CD14-positive monocyte (primary cell): ENCODE measurements around the gene EGFL6. TPM values are rescaled to one million over a fixed set of nuclear protein-coding genes. Genes with fewer than 3 reads are reported as not detected.
"Not testable (repeated sequence)": the region's sequence is repeated elsewhere in the genome, so short reads cannot be mapped to it uniquely, and the experiment has no call there.

Experiments
- DNase-seq, 3 donors: peaks; one replicate each; pipeline ENCODE4 v3.0.0-alpha.2; 2011 to 2022
- H2AFZ ChIP-seq: 2 replicates; pipeline ENCODE4 v1.6.0; 2012; ENCODE audit warnings: mild to moderate bottlenecking, low read depth, low read length, inconsistent platforms; ENCODE audit not compliant: insufficient read depth, poor library complexity, severe bottlenecking
- H3K27ac ChIP-seq, 2 donors: 1 replicate in 1 of 2; 2 replicates in 1 of 2; pipeline ENCODE4 v1.5.1; 2012 to 2013; ENCODE audit warnings: low read length in 2 of 2, control low read depth in 1 of 2, inconsistent platforms in 1 of 2, low read depth in 1 of 2, mild to moderate bottlenecking in 1 of 2
- H3K27me3 ChIP-seq, 2 donors: one replicate each; pipeline versions ENCODE4 v1.6.0 to v1.6.1; 2011 to 2013; ENCODE audit warnings: low read length in 2 of 2; ENCODE audit not compliant: control insufficient read depth in 2 of 2, insufficient read depth in 2 of 2
- H3K36me3 ChIP-seq, 2 donors: replicated peaks in 1 of 2; 1 replicate in 1 of 2; 2 replicates in 1 of 2; pipeline versions ENCODE4 v1.5.1 to v1.6.1; 2012 to 2013; ENCODE audit warnings: low read length in 2 of 2, control low read depth in 1 of 2, inconsistent platforms in 1 of 2, mild to moderate bottlenecking in 1 of 2; ENCODE audit not compliant: insufficient read depth in 2 of 2, control insufficient read depth in 1 of 2
- H3K4me1 ChIP-seq, 2 donors: 1 replicate in 1 of 2; 2 replicates in 1 of 2; pipeline versions ENCODE4 v1.5.1 to v1.6.1; 2012 to 2013; ENCODE audit warnings: low read length in 2 of 2, control low read depth in 1 of 2, inconsistent platforms in 1 of 2, mild to moderate bottlenecking in 1 of 2, moderate library complexity in 1 of 2; ENCODE audit not compliant: insufficient read depth in 2 of 2, control insufficient read depth in 1 of 2
- H3K4me2 ChIP-seq: replicated peaks from 2 replicates; pipeline ENCODE3; 2012; ENCODE audit warnings: low read length, moderate library complexity, mild to moderate bottlenecking; ENCODE audit not compliant: poor library complexity, severe bottlenecking; ENCODE audit errors: extremely low read depth
- H3K4me3 ChIP-seq, 3 experiments: fragments of 200-600 bp in 1 of 3; sonication (generic) in 1 of 3; replicated peaks in 1 of 3; 1 replicate in 2 of 3; 2 replicates in 1 of 3; pipeline ENCODE4 v1.5.1; 2011 to 2013; ENCODE audit warnings: low read length in 3 of 3, mild to moderate bottlenecking in 3 of 3, control low read depth in 2 of 3, low read depth in 2 of 3, inconsistent platforms in 1 of 3, moderate library complexity in 1 of 3
- H3K79me2 ChIP-seq: 2 replicates; pipeline ENCODE4 v1.6.0; 2012; ENCODE audit warnings: mild to moderate bottlenecking, control low read depth, inconsistent platforms, low read length, moderate library complexity; ENCODE audit not compliant: insufficient read depth
- H3K9ac ChIP-seq: 2 replicates; pipeline ENCODE4 v1.6.0; 2017; ENCODE audit warnings: low read length, mild to moderate bottlenecking; ENCODE audit not compliant: insufficient read depth, poor library complexity, severe bottlenecking
- H3K9me3 ChIP-seq, 2 donors: replicated peaks in 1 of 2; 1 replicate in 1 of 2; 2 replicates in 1 of 2; pipeline versions ENCODE4 v1.5.1 to v1.6.1; 2012 to 2013; ENCODE audit warnings: low read length in 2 of 2, control low read depth in 1 of 2; ENCODE audit not compliant: control insufficient read depth in 1 of 2, insufficient read depth in 1 of 2
- H4K20me1 ChIP-seq: 2 replicates; pipeline ENCODE4 v1.6.0; 2012; ENCODE audit warnings: mild to moderate bottlenecking, low read length, control low read depth, moderate library complexity; ENCODE audit not compliant: insufficient read depth
- H3K27ac Mint-ChIP-seq, 7 donors: one replicate each; pipeline ENCODE4 v1.8.0; 2020; ENCODE audit warnings: mild to moderate bottlenecking in 7 of 7, mixed read lengths in 7 of 7, moderate library complexity in 6 of 7, inconsistent platforms in 2 of 7
- H3K27me3 Mint-ChIP-seq, 3 donors: one replicate each; pipeline ENCODE4 v1.8.0; 2021 to 2022; ENCODE audit warnings: low read depth in 3 of 3, mild to moderate bottlenecking in 3 of 3, mixed read lengths in 3 of 3, moderate library complexity in 3 of 3, inconsistent platforms in 1 of 3
- H3K36me3 Mint-ChIP-seq, 2 donors: one replicate each; pipeline ENCODE4 v1.8.0; 2020; ENCODE audit warnings: mixed read lengths in 2 of 2, inconsistent platforms in 1 of 2, mild to moderate bottlenecking in 1 of 2
- H3K4me1 Mint-ChIP-seq: one replicate; pipeline ENCODE4 v1.8.0; 2020; ENCODE audit warnings: mild to moderate bottlenecking, mixed read lengths
- H3K4me3 Mint-ChIP-seq, 2 donors: one replicate each; pipeline ENCODE4 v1.8.0; 2020; ENCODE audit warnings: mild to moderate bottlenecking in 2 of 2, mixed read lengths in 2 of 2, moderate library complexity in 1 of 2
- H3K9me3 Mint-ChIP-seq, 7 donors: one replicate each; pipeline ENCODE4 v1.8.0; 2020 to 2022; ENCODE audit warnings: mixed read lengths in 7 of 7, mild to moderate bottlenecking in 6 of 7, moderate library complexity in 6 of 7, inconsistent platforms in 2 of 7
- CTCF ChIP-seq: fragments of 200-600 bp; IDR thresholded peaks from one replicate; pipeline ENCODE4 v1.8.0; 2022; ENCODE audit warnings: antibody characterized with exemption, mild to moderate bottlenecking
- WGBS: methylation state at CpG from one replicate; pipeline ENCODE4 v1.1.5; 2013; ENCODE audit warnings: missing lambda C conversion rate; ENCODE audit not compliant: insufficient coverage; 5-methylcytosine and 5-hydroxymethylcytosine counted together
- intact Hi-C, 2 donors: fragments of 100-400 bp; cut with micrococcal nuclease; formaldehyde crosslinking; loops; one replicate each; pipeline versions ENCODE4 v1.15.0 to v1.15.1; 2023
- polyA plus RNA-seq, 3 donors: library from polyadenylated mRNA; depleted of rRNA in 1 of 3; unstranded in 2 of 3; stranded (reverse) in 1 of 3; fragments of 300-500 nt in 2 of 3; fragments of >200 nt in 1 of 3; fragmentation: Illumina TruSeq in 2 of 3; gene quantifications; 1 replicate in 2 of 3; 2 replicates in 1 of 3; pipeline ENCODE4 v1.2.3, GENCODE V29; 2012 to 2021

The EGFL6 gene
- polyA plus RNA-seq, 3 donors = not detected

- H3K4me2 ChIP-seq = no peak overlapping the region
- Mint-ChIP-seq H3K27me3 (peaks cover 0 to 25% (median 0%) of the 10 kb centered on the region in 3 donors), H3K36me3 (no peaks in the 10 kb centered on the region), H3K9me3 (peaks cover 2 to 21% (median 12%) of the 10 kb centered on the region in 7 donors), H3K4me1 (peaks cover 13% of the 10 kb centered on the region), H3K4me3 (no peak overlapping the region), H3K27ac (peak overlapping the region; percentile 79 to 95 (median 92))
- no peaks in the 10 kb centered on the region for H3K79me2 ChIP-seq
- intact Hi-C loops = no loop called here
- no peak overlapping the region for H3K9ac ChIP-seq
- no peak overlapping the region for H2AFZ ChIP-seq
- no CpG with 5 or more reads among the region's 8 CpGs for WGBS
- H3K9me3 ChIP-seq = peaks cover 7 to 8% of the 10 kb centered on the region in 2 donors
- peak; percentile 74 to 93 (median 85) for DNase-seq
- H3K4me1 ChIP-seq = peaks cover 8 to 14% of the 10 kb centered on the region in 2 donors
- no peak overlapping the region for H3K4me3 ChIP-seq
- no peaks in the 10 kb centered on the region for H3K27me3 ChIP-seq
- no peak for TF ChIP-seq CTCF
- H3K36me3 ChIP-seq = no peaks in the 10 kb centered on the region
- peak overlapping the region; percentile 64 to 89 for H3K27ac ChIP-seq
- no peaks in the 10 kb centered on the region for H4K20me1 ChIP-seq
Measured at GRCh38 chrX:13647709-13648212, 78.4 kb downstream of the EGFL6 start.

GRCh38 chrX:13648336-13648735 lies 78.9 kb downstream of the EGFL6 start:
- not testable (repeated sequence) for H2AFZ ChIP-seq
- WGBS = no CpG with 5 or more reads among the region's 2 CpGs
- H3K27ac ChIP-seq = peak overlapping the region; percentile 64 to 89

More at GRCh38 chrX:13648336-13648735, 78.9 kb downstream of the EGFL6 start:
- peak; percentile 38 to 74 (median 49) for DNase-seq
- H3K79me2 ChIP-seq, H3K4me3 ChIP-seq, intact Hi-C loops, H3K27me3 ChIP-seq, H3K9ac ChIP-seq, H3K36me3 Mint-ChIP-seq, H3K4me2 ChIP-seq, H4K20me1 ChIP-seq, H3K9me3 ChIP-seq, H3K36me3 ChIP-seq, H3K4me3 Mint-ChIP-seq: not testable (repeated sequence)
- peaks cover 13 to 14% of the 10 kb centered on the region in 2 donors for H3K4me1 ChIP-seq
- Mint-ChIP-seq H3K4me1 (peaks cover 13% of the 10 kb centered on the region), H3K9me3 (peaks cover 2 to 23% (median 14%) of the 10 kb centered on the region in 7 donors), H3K27me3 (peaks cover 0 to 25% (median 0%) of the 10 kb centered on the region in 3 donors), H3K27ac (peak overlapping the region; percentile 79 to 95 (median 92))
